Measurements from ENCODE around the gene S1PR1. TPM values are rescaled to one million over a fixed set of nuclear protein-coding genes. Genes with fewer than 3 reads are reported as not detected.
A peak's percentile ranks its signal among the peaks of the same experiment; 100 is the strongest.

The S1PR1 gene
- total RNA-seq, 2 experiments from 2014 or later: 129 to 131 TPM

GRCh38 chr1:101284622-101285218 lies 47.9 kb downstream of the S1PR1 start:
- CTCF ChIA-PET: interaction anchor here (0.6 to 10.2 kb wide), 11 partner anchors 30 to 363 kb away, joined by 3 to 131 read pairs (median 4); no protein-coding TSS in a partner anchor
- no peaks in the 10 kb centered on the region for H3K36me3 Mint-ChIP-seq (ENCODE audit: low read depth)
- peak overlapping the region; percentile 94 for H3K27ac Mint-ChIP-seq
- intact Hi-C loops (cut with micrococcal nuclease): loop anchor here (1.0 to 5.0 kb wide), 5 partner anchors 25 to 742 kb away; no protein-coding TSS in a partner anchor
- peaks cover 84% of the 10 kb centered on the region for H3K4me1 Mint-ChIP-seq (ENCODE audit: low read depth)
- H3K4me3 Mint-ChIP-seq: peak overlapping the region; percentile 67
- no peaks in the 10 kb centered on the region for H3K9me3 Mint-ChIP-seq
- DNase-seq: no peak
- H3K27me3 Mint-ChIP-seq (ENCODE audit: low read depth): no peaks in the 10 kb centered on the region

DNA sequence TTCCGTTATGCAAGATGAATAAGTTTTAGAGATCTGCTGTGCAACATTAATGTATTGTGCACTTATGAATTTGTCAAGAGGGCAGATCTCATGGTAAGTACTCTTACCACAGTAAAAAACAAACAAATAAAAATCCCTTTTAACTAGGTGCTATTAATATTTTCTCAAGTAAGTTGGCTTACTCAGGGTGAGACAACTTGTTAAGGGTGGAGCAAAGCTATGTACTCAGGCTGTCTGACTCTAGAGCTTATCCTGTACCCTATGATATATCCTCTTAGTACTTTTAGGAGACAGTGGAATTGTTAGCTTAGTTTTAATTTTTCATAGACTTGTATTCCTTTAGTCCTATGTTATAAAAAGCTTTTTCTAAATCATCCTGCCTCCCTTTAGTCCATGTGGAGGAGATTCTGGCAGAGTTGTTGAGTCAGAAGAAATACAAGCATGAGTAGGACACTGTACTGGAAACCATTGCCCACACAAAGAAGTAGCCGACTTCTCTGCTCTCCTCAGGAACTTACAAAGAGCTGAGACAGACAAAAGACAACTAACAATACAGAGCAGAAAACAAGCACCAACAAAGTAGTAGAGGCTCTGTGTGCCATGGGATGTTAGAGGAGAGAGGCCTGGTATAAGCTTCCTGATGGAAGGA lies 49.2 kb downstream of the S1PR1 start:
- CTCF ChIA-PET: interaction anchor here (0.7 to 10.2 kb wide), 20 partner anchors 8 to 822 kb away, joined by 3 to 131 read pairs (median 4); no protein-coding TSS in a partner anchor
- Mint-ChIP-seq H3K4me1 (ENCODE audit: low read depth) (peaks cover 86% of the 10 kb centered on the region), H3K4me3 (no peak overlapping the region), H3K9me3 (no peaks in the 10 kb centered on the region), H3K27me3 (ENCODE audit: low read depth) (no peaks in the 10 kb centered on the region), H3K36me3 (ENCODE audit: low read depth) (no peaks in the 10 kb centered on the region), H3K27ac (peak overlapping the region; percentile 32)
- DNase-seq: no peak
- intact Hi-C loops (cut with micrococcal nuclease): loop anchor here (5.0 kb wide), 2 partner anchors 674 to 744 kb away; no protein-coding TSS in a partner anchor

DNA sequence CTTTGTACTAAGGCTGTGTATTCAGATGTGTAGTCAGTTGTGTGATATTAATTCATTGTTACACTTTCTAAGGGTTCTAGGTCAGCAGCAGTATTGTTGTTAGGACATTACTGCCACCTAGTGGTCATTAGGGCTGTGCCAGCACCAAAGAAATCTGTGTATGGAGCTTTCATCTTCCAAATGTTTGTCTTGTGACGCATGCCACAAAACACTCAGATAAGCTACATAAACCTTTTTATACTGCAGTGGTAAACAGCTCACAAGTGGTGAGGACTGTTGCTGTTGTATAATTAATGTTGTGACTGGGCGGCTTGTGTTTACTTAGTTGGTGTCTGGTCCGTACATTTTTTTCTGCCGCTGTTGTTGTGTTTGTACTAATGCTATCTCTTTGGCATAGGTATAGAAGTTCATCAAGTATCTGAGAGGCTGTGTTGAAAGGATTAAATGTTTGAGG lies 51.7 kb downstream of the S1PR1 start:
- Mint-ChIP-seq H3K4me3 (no peak overlapping the region), H3K36me3 (ENCODE audit: low read depth) (no peaks in the 10 kb centered on the region), H3K27ac (peak overlapping the region; percentile 72), H3K4me1 (ENCODE audit: low read depth) (peaks cover 84% of the 10 kb centered on the region), H3K9me3 (no peaks in the 10 kb centered on the region), H3K27me3 (ENCODE audit: low read depth) (no peaks in the 10 kb centered on the region)
- CTCF ChIA-PET: interaction anchor here (0.6 to 10.2 kb wide), 80 partner anchors 8 to 473 kb away, joined by 3 to 131 read pairs (median 4); partner anchors contain the start of gene EXTL2
- peak; percentile 84 for DNase-seq
- intact Hi-C loops (cut with micrococcal nuclease): loop anchor here (1.0 to 5.0 kb wide), 13 partner anchors 50 to 826 kb away; no protein-coding TSS in a partner anchor

DNA sequence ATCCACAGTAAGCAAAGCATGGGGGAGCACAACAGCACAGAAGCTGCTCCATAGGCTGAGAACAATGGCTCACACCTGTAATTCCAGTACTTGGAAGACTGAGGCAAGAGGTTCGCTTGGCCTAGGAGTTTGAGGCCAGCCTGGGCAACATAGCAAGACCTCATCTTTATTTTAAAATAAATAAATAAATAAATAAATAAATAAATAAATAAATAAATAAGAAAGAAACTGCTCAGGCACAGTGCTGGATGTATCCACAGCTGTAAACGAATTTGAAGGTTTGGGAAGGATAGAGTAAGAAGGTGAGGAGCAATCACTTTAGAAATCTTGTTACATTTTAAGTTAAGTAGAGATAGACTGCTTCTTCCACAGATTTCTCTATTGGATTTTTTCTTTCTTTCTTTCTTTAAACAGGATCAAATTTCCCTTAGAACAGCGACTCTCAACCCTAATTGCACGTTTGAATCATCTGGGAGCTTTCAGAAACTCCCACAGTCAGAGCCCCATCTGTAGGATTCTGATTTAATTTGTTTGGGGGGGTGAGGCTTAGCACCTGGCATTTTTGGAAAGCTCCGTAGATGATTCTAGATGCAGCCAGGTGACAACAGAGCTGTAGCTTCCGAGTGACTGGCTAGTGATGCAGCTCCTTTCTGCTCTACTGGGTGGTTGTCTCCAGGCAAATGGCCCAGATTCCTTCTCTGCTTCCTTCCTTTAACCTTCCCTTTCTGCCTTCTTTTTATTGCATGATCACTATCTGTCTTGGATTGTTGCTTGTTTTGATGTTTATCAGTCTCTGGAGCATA lies 53.5 kb downstream of the S1PR1 start:
- H3K27ac Mint-ChIP-seq: peak overlapping the region; percentile 92
- intact Hi-C loops (cut with micrococcal nuclease): loop anchor here (5.0 to 10.0 kb wide), 5 partner anchors 348 to 1476 kb away; a partner anchor contains a TSS
- no peak for DNase-seq
- no peaks in the 10 kb centered on the region for H3K36me3 Mint-ChIP-seq (ENCODE audit: low read depth)
- H3K4me1 Mint-ChIP-seq (ENCODE audit: low read depth): peaks cover 78% of the 10 kb centered on the region
- H3K27me3 Mint-ChIP-seq (ENCODE audit: low read depth): no peaks in the 10 kb centered on the region
- no peaks in the 10 kb centered on the region for H3K9me3 Mint-ChIP-seq
- H3K4me3 Mint-ChIP-seq: peak overlapping the region; percentile 40
- CTCF ChIA-PET: interaction anchor here (0.5 to 6.5 kb wide), 23 partner anchors 11 to 1476 kb away, joined by 3 to 75 read pairs (median 4); partner anchors contain the start of gene S1PR1

Other genes starting within 250 kb of the S1PR1 start
- gene DPH5, start 211.2 kb upstream of the S1PR1 start, total RNA-seq: 10 to 100 TPM; 61.7 to 66.3 TPM

Data from activated naive CD4-positive, alpha-beta T cell treated with anti-CD3 and anti-CD28 coated beads for 36 hours (primary cell).